Measurements from ENCODE around the gene SLCO3A1.

SLCO3A1 gene

GRCh38 chr15:91909111-91909510 lies 55.6 kb downstream of the SLCO3A1 start:
- H3K27me3 Mint-ChIP-seq, result no peaks in the 10 kb centered on the region
- H3K4me3 Mint-ChIP-seq, result no peak overlapping the region
- DNase-seq (ENCODE audit: low spot score in 2 of 2) (no peak), ATAC-seq (replicated peaks; ENCODE audit: extremely low read depth, poor library complexity, severe bottlenecking) (no peak)
- H3K36me3 Mint-ChIP-seq (ENCODE audit: insufficient read depth), result no peaks in the 10 kb centered on the region
- H3K27ac Mint-ChIP-seq (ENCODE audit: low read depth), result no peak overlapping the region
- no peaks in the 10 kb centered on the region for H3K9me3 Mint-ChIP-seq
- H3K4me1 Mint-ChIP-seq, result peaks cover 61% of the 10 kb centered on the region

- no peaks in the 10 kb centered on the region for H3K27me3 Mint-ChIP-seq
- H3K4me1 Mint-ChIP-seq, result peaks cover 58% of the 10 kb centered on the region
- no peak overlapping the region for H3K27ac Mint-ChIP-seq (ENCODE audit: low read depth)
- H3K9me3 Mint-ChIP-seq, result no peaks in the 10 kb centered on the region
- H3K4me3 Mint-ChIP-seq, result no peak overlapping the region
- ATAC-seq (replicated peaks; ENCODE audit: extremely low read depth, poor library complexity, severe bottlenecking), result no peak
- DNase-seq (ENCODE audit: low spot score in 2 of 2), result no peak
- H3K36me3 Mint-ChIP-seq (ENCODE audit: insufficient read depth), result no peaks in the 10 kb centered on the region
Measured at GRCh38 chr15:91909574-91909973, 56.1 kb downstream of the SLCO3A1 start.

- no peaks in the 10 kb centered on the region for H3K27me3 Mint-ChIP-seq
- H3K4me1 Mint-ChIP-seq, result peaks cover 57% of the 10 kb centered on the region
- DNase-seq (ENCODE audit: low spot score in 2 of 2) (no peak), ATAC-seq (replicated peaks; ENCODE audit: extremely low read depth, poor library complexity, severe bottlenecking) (no peak)
- no peak overlapping the region for H3K4me3 Mint-ChIP-seq
- H3K27ac Mint-ChIP-seq (ENCODE audit: low read depth), result no peak overlapping the region
- H3K9me3 Mint-ChIP-seq, result no peaks in the 10 kb centered on the region
- H3K36me3 Mint-ChIP-seq (ENCODE audit: insufficient read depth), result peaks cover 9% of the 10 kb centered on the region
Measured at GRCh38 chr15:91911844-91912243, 58.3 kb downstream of the SLCO3A1 start.

DNA sequence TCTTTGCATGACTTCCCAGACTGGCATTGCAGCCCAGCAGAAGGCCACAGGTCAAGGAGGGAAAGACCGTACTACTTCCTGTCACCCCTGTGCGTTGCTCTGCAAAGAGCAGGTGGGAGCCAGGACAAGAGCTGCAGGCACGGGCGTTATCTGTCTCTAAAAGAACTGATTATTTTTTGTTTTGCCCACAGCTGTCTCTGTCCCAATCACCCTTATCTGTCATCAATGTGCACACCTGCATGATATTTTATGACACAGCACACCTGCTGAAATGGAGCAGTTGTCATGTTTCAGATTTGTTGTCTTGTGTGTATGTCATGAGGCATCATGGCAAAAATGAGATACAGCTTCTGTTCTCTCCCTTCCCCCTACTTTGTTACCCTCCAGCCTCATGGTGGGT lies 58.8 kb downstream of the SLCO3A1 start:
- DNase-seq (ENCODE audit: low spot score in 2 of 2) (no peak), ATAC-seq (replicated peaks; ENCODE audit: extremely low read depth, poor library complexity, severe bottlenecking) (no peak)
- no peaks in the 10 kb centered on the region for H3K9me3 Mint-ChIP-seq
- no peak overlapping the region for H3K4me3 Mint-ChIP-seq
- peak overlapping the region; percentile 25 for H3K27ac Mint-ChIP-seq (ENCODE audit: low read depth)
- H3K27me3 Mint-ChIP-seq, result no peaks in the 10 kb centered on the region
- H3K36me3 Mint-ChIP-seq (ENCODE audit: insufficient read depth), result peaks cover 11% of the 10 kb centered on the region
- peaks cover 58% of the 10 kb centered on the region for H3K4me1 Mint-ChIP-seq

DNA sequence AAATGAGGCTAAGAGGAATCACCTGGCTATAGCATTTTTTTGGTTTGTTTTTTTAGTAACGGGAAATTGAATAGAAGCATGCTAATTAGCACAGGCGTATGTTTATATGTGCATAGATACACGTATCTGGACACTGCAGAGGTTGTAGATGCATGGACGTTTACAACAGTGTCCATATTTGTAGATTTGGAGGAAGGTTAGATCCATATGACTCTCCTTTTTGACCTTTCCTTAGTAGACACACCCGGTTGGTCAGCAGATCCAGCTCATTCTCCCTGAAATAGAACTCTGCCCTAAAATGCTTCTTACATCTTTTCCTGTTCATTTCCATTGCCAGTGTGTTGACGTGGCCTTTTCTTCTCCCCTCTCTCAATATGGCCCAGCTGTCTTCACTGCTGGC lies 60.1 kb downstream of the SLCO3A1 start:
- Mint-ChIP-seq H3K4me1 (peaks cover 70% of the 10 kb centered on the region), H3K4me3 (no peak overlapping the region), H3K27me3 (no peaks in the 10 kb centered on the region), H3K27ac (ENCODE audit: low read depth) (peak overlapping the region; percentile 4), H3K9me3 (no peaks in the 10 kb centered on the region), H3K36me3 (ENCODE audit: insufficient read depth) (peaks cover 11% of the 10 kb centered on the region)
- ATAC-seq (replicated peaks; ENCODE audit: extremely low read depth, poor library complexity, severe bottlenecking) (no peak), DNase-seq (ENCODE audit: low spot score in 2 of 2) (no peak)

DNA sequence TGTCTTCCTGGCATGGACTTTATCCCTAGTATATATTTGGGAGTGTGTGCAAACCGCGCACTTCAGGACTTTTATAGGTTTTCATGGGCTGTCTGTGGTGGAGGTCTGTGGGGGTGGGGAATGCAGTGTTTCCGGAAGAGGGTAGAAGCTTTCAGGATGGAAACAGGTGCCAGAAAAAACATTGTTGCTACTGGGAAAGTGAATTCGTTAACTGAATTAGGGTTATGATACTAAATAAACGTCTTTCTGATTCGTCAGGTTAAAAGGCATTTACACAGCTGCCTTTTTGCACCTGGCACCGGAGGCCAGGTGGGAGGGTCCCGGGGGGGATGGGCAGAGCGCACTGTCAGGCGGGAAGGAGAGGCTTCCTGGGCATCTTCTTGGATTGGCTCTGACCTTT lies 62.1 kb downstream of the SLCO3A1 start:
- no peak overlapping the region for H3K4me3 Mint-ChIP-seq
- peak overlapping the region; percentile 9 for H3K27ac Mint-ChIP-seq (ENCODE audit: low read depth)
- ATAC-seq (replicated peaks; ENCODE audit: extremely low read depth, poor library complexity, severe bottlenecking) (no peak), DNase-seq (ENCODE audit: low spot score in 2 of 2) (no peak)
- peaks cover 71% of the 10 kb centered on the region for H3K4me1 Mint-ChIP-seq
- no peaks in the 10 kb centered on the region for H3K27me3 Mint-ChIP-seq
- H3K36me3 Mint-ChIP-seq (ENCODE audit: insufficient read depth), result peaks cover 11% of the 10 kb centered on the region
- H3K9me3 Mint-ChIP-seq, result no peaks in the 10 kb centered on the region

- Mint-ChIP-seq H3K27me3 (no peaks in the 10 kb centered on the region), H3K4me3 (no peak overlapping the region), H3K4me1 (peaks cover 71% of the 10 kb centered on the region), H3K27ac (ENCODE audit: low read depth) (no peak overlapping the region), H3K36me3 (ENCODE audit: insufficient read depth) (peaks cover 11% of the 10 kb centered on the region), H3K9me3 (no peaks in the 10 kb centered on the region)
- DNase-seq (ENCODE audit: low spot score in 2 of 2), result no peak
- no peak for ATAC-seq (replicated peaks; ENCODE audit: extremely low read depth, poor library complexity, severe bottlenecking)
Measured at GRCh38 chr15:91916051-91916450, 62.5 kb downstream of the SLCO3A1 start.

DNA sequence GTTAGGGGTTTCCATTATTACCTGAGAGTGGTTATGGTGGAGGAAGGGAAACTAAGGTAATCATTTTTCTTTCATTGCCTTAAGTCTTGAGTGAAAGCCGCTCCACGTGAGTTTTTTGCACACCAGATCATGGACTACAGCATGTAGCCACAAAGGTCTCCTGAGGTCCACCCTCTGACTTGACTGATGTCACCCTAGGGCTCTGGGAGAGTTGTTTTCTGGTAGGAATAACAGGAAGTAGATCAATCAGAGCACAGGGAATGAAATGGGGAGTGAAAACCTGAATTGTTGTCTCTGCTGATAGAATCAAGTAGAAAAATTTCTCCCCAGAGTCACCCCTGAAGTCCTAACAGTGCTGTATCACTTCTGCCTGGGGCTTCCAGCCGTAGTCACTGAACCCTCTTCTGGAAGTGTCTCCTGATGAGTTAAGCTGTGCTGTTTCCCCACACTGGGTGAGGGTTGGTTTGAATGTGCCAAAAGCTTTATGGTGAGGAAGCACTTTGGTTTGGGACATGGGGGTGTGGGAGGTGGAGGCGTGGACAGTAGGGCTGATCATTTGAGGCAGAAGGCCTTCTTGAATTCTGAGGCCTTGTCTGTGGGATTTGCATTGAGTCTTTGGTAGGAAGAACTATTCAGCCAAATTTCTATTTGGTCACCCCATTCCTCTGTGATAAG lies 64.3 kb downstream of the SLCO3A1 start:
- Mint-ChIP-seq H3K27me3 (no peaks in the 10 kb centered on the region), H3K9me3 (no peaks in the 10 kb centered on the region), H3K36me3 (ENCODE audit: insufficient read depth) (peaks cover 11% of the 10 kb centered on the region), H3K4me1 (peaks cover 64% of the 10 kb centered on the region), H3K4me3 (no peak overlapping the region), H3K27ac (ENCODE audit: low read depth) (no peak overlapping the region)
- DNase-seq (ENCODE audit: low spot score in 2 of 2) (no peak), ATAC-seq (replicated peaks; ENCODE audit: extremely low read depth, poor library complexity, severe bottlenecking) (no peak)

DNA sequence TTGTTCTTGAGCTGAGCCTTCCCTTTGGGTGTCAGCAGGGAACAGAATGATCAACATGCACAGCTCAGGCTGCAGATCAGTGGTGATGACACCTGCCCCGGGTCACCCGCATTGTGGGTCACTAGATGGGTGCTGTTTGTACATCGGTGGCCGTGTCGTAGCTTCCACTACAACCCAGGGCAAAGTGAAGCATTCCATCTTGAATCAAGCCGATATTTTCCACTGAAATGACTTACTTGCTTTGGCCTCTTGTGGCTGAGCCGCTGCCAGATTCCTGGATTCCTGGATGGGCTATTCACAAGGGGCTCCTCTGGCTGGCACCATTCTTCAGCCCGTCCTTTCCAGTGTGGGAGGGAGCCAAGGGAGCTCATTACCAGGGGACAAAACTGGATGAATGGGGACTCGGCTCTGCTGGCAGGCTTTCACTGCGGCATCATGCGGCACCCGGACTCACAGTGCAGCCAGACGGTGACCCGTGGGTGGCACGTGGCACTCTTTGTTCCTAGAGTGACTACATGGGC lies 65.6 kb downstream of the SLCO3A1 start:
- no peaks in the 10 kb centered on the region for H3K9me3 Mint-ChIP-seq
- no peak overlapping the region for H3K27ac Mint-ChIP-seq (ENCODE audit: low read depth)
- H3K4me1 Mint-ChIP-seq, result peaks cover 63% of the 10 kb centered on the region
- peaks cover 11% of the 10 kb centered on the region for H3K36me3 Mint-ChIP-seq (ENCODE audit: insufficient read depth)
- DNase-seq (ENCODE audit: low spot score in 2 of 2), result no peak
- no peak overlapping the region for H3K4me3 Mint-ChIP-seq
- ATAC-seq (replicated peaks; ENCODE audit: extremely low read depth, poor library complexity, severe bottlenecking), result no peak
- no peaks in the 10 kb centered on the region for H3K27me3 Mint-ChIP-seq

GRCh38 chr15:91921188-91921842 lies 67.8 kb downstream of the SLCO3A1 start:
- no peaks in the 10 kb centered on the region for H3K27me3 Mint-ChIP-seq
- H3K27ac Mint-ChIP-seq (ENCODE audit: low read depth), result peak overlapping the region; percentile 36
- peaks cover 67% of the 10 kb centered on the region for H3K4me1 Mint-ChIP-seq
- H3K36me3 Mint-ChIP-seq (ENCODE audit: insufficient read depth), result peaks cover 9% of the 10 kb centered on the region
- no peaks in the 10 kb centered on the region for H3K9me3 Mint-ChIP-seq
- DNase-seq (ENCODE audit: low spot score in 2 of 2) (no peak), ATAC-seq (replicated peaks; ENCODE audit: extremely low read depth, poor library complexity, severe bottlenecking) (peak; percentile 60)
- H3K4me3 Mint-ChIP-seq, result no peak overlapping the region

- Mint-ChIP-seq H3K36me3 (ENCODE audit: insufficient read depth) (peaks cover 5% of the 10 kb centered on the region), H3K9me3 (no peaks in the 10 kb centered on the region), H3K4me1 (peaks cover 67% of the 10 kb centered on the region), H3K27me3 (no peaks in the 10 kb centered on the region), H3K4me3 (no peak overlapping the region), H3K27ac (ENCODE audit: low read depth) (peak overlapping the region; percentile 36)
- DNase-seq (ENCODE audit: low spot score in 2 of 2) (no peak), ATAC-seq (replicated peaks; ENCODE audit: extremely low read depth, poor library complexity, severe bottlenecking) (no peak)
Measured at GRCh38 chr15:91921843-91922198, 68.3 kb downstream of the SLCO3A1 start.

GRCh38 chr15:91922646-91923547 lies 69.4 kb downstream of the SLCO3A1 start:
- Mint-ChIP-seq H3K4me3 (no peak overlapping the region), H3K27ac (ENCODE audit: low read depth) (no peak overlapping the region), H3K9me3 (no peaks in the 10 kb centered on the region), H3K4me1 (peaks cover 59% of the 10 kb centered on the region), H3K36me3 (ENCODE audit: insufficient read depth) (peaks cover 3% of the 10 kb centered on the region), H3K27me3 (no peaks in the 10 kb centered on the region)
- ATAC-seq (replicated peaks; ENCODE audit: extremely low read depth, poor library complexity, severe bottlenecking) (no peak), DNase-seq (ENCODE audit: low spot score in 2 of 2) (no peak)
